Stimulated activated CD8-positive, alpha-beta memory T cell treated with anti-CD3 and anti-CD28 coated beads, Interleukin-7, amount 100 ng/mL, for 1 hour (primary cell): ENCODE data around the gene NRSN2.
A peak's percentile ranks its signal among the peaks of the same experiment; 100 is the strongest.

ENCODE experiments used
- DNase-seq, 2 donors: peaks; one replicate each; pipeline ENCODE4 v3.0.0-alpha.2; 2020; ENCODE audit warnings: low read depth in 2 of 2

Gene NRSN2, protein sequence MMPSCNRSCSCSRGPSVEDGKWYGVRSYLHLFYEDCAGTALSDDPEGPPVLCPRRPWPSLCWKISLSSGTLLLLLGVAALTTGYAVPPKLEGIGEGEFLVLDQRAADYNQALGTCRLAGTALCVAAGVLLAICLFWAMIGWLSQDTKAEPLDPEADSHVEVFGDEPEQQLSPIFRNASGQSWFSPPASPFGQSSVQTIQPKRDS

GRCh38 chr20:346640-347316, at the start of gene NRSN2:
TSS of gene NRSN2 (plus strand) at chr20:347111. CDS start at chr20:349644, 2,533 bp downstream.
- DNase-seq = no peak

GRCh38 chr20:297925-298775, 48.8 kb upstream of the NRSN2 start:
- no peak for DNase-seq

DNA sequence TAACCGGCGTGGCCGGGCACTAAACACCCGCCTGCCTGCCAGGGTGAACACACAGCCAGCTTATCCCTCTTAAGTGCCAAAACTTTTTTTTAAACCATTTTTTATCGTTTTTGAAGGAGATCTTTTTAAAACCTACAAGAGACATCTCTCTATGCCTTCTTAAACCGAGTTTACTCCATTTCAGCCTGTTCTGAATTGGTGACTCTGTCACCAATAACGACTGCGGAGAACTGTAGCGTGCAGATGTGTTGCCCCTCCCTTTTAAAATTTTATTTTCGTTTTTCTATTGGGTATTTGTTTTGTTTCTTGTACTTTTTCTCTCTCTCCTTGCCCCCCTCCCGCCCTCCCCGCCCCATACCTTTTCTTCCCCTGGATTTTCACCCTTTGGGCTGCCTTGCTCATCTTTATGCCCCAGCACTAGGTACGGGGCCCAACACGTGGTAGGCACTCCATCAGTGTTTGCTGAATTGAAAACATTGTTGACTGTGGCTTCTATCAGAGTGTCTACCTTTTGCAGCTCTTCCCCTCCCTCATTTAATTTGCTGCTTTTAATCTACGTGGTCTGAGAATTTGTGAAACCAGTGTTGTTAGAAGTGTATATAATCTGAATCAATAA, 48.0 kb upstream of the NRSN2 start:
- DNase-seq = no peak

DNA sequence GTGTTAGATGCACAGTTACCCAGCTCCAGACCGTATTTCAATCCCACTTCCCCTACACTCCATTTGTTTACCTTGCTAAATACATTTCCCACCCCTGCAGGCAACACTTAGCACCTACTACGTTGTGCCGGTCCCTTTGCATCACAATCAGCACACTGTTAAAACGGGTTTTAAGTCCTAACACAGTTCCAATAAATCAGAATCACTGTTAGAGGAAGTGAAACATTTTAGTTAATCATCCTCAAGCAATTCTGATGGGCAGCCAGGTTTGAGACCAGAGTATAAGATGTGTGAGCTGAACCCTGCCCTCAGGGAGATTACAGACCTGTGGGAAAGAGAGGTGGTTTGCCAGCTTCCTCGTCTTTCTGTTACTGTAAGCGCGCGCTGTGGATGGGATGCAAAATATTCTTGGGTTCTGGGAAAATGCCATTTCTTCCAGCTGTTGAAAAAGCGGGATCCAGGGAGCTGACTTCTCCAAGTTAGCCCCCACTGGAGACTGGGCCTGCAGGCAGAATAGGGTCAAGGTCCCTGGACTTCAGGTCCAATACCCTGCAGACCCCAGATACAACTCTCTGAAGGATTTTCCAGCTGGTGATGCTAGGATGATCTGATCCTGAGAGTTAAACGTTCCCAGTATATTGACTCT, 46.4 kb upstream of the NRSN2 start:
- DNase-seq = no peak

DNA sequence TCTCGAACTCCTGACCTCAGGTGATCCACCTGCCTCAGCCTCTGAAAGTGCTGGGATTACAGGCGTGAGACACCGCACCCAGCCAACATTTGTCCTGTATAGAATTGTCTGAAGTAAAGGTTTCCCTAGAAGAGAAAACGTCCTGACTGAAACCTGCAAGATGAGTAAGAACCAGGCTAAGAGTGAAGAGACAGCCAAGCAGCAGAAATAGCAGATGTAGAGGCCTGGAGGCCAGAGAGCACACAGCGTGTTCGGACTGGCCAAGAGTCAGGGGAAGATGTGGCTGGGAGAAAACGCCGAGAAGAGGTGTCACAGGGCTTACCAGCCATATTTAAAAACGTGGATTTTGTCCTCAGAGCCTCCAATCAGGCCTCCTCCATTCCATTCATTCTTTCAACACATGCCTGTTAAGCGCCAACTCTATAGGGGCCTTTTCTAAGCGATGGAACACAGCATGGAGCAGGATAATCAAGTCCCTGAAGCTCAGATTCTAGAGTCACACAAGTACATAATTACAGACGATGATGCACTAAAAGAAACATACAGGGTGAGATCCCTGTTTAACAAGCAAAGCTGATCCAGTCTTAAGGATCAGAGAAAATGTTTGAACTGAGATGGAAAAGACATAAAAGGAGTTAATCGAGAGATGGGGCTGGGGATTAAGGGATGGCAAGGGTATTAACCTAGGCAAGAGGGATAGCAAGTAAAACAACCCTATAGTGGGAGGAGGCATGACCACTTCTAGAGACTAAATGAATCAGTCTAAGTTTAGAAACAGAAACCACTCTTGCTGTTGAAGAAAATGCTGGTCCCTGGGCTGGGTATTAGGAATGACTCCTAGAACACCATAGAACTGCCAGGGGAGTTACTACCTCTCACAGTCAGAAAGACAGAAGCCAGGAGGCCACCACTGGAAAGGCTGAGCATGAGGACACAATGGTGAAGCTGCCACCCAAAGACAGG, 44.7 kb upstream of the NRSN2 start:
- DNase-seq = no peak

GRCh38 chr20:305745-306144, 41.2 kb upstream of the NRSN2 start:
- no peak for DNase-seq

- DNase-seq = no peak
Measured at GRCh38 chr20:308427-309038, 38.4 kb upstream of the NRSN2 start.

GRCh38 chr20:309306-309840, 37.5 kb upstream of the NRSN2 start:
- DNase-seq = no peak

GRCh38 chr20:309841-310644, 36.9 kb upstream of the NRSN2 start:
- peak in 1 of 2 donors; percentile 53 for DNase-seq

- DNase-seq = no peak
Measured at GRCh38 chr20:310645-311044, 36.3 kb upstream of the NRSN2 start.

DNA sequence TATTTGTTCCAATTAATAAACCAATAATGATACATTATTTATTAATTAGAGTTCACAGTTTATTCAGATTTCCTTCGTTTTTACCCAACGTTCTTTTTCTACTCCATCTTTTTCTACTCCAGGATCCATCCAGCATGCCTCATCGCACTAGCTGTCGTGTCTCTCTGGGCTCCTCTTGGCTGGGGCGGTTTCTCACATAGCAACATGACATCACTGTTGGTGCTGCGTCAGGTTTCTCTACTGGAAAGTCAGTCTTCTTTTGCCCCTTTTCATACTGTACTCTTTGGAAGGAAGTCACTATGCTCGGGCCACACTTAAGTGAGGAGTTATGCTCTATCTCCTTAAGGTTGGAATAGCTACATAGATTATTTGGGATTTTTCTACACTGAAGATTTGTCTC, 35.3 kb upstream of the NRSN2 start:
- no peak for DNase-seq

GRCh38 chr20:312067-312466, 34.8 kb upstream of the NRSN2 start:
- DNase-seq = no peak

DNA sequence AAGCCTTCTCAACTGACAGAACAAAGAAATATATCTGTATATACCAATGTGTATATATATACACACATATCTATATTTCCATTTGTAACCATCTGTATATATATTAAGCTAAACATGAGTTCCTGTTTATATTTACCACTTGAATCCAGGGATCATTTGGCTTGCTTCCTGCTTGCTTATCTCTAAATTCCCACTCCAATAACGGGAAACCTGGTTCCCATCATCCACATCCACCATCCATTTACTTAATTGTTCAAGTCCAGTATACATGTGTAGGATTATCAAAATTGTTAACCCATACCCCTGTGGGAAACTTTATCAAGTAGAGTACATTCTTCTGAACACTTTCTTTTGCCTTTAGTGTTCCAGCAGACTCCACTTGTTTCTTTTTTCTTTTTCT, 34.0 kb upstream of the NRSN2 start:
- DNase-seq = no peak

- DNase-seq = no peak
Measured at GRCh38 chr20:313402-313801, 33.5 kb upstream of the NRSN2 start.

GRCh38 chr20:313948-314347, 33.0 kb upstream of the NRSN2 start:
- no peak for DNase-seq

- DNase-seq = no peak
Measured at GRCh38 chr20:316316-317068, 30.4 kb upstream of the NRSN2 start.

- peak; percentile 74 to 81 for DNase-seq
Measured at GRCh38 chr20:324177-325044, 22.5 kb upstream of the NRSN2 start.
